Mesenchymal stem cell (in vitro differentiated cells and primary cell): ENCODE measurements around the gene UQCRQ.

ENCODE experiments used
- DNase-seq: peaks from one replicate; pipeline ENCODE4 v3.0.0-alpha.2; 2013
- H2AFZ ChIP-seq: one replicate; pipeline ENCODE4 v1.6.1; 2013; ENCODE audit warnings: low read depth, mild to moderate bottlenecking, control low read depth, inconsistent platforms, low read length, moderate library complexity
- H2AK5ac ChIP-seq: 2 replicates; pipeline ENCODE4 v1.6.1; 2013; ENCODE audit warnings: low read length, moderate library complexity, mild to moderate bottlenecking, inconsistent platforms; ENCODE audit not compliant: severe bottlenecking
- H2BK120ac ChIP-seq: one replicate; pipeline ENCODE4 v1.6.1; 2013; ENCODE audit warnings: low read depth, mild to moderate bottlenecking, inconsistent platforms, low read length, moderate library complexity
- H2BK12ac ChIP-seq, 2 experiments: one replicate each; pipeline ENCODE4 v1.6.1; 2013; ENCODE audit warnings: inconsistent platforms in 2 of 2, low read length in 2 of 2, mild to moderate bottlenecking in 2 of 2, moderate library complexity in 2 of 2, control low read depth in 1 of 2
- H2BK15ac ChIP-seq: one replicate; pipeline ENCODE4 v1.6.1; 2013; ENCODE audit warnings: mild to moderate bottlenecking, low read depth, inconsistent platforms; ENCODE audit not compliant: poor library complexity, severe bottlenecking
- H2BK5ac ChIP-seq: 2 replicates; pipeline ENCODE4 v1.6.1; 2013; ENCODE audit warnings: low read depth, mild to moderate bottlenecking, low read length, control low read depth, inconsistent platforms; ENCODE audit not compliant: poor library complexity, severe bottlenecking
- H3K14ac ChIP-seq, 2 experiments: one replicate each; pipeline ENCODE4 v1.6.1; 2013; ENCODE audit warnings: inconsistent platforms in 2 of 2, low read length in 2 of 2, control low read depth in 1 of 2, mild to moderate bottlenecking in 1 of 2, moderate library complexity in 1 of 2
- H3K18ac ChIP-seq, 2 experiments: one replicate each; pipeline ENCODE4 v1.6.1; 2013; ENCODE audit warnings: inconsistent platforms in 2 of 2, low read length in 2 of 2, control low read depth in 1 of 2, low read depth in 1 of 2, mild to moderate bottlenecking in 1 of 2
- H3K23ac ChIP-seq, 2 experiments: one replicate each; pipeline ENCODE4 v1.6.1; 2013; ENCODE audit warnings: inconsistent platforms in 2 of 2, low read length in 2 of 2, mild to moderate bottlenecking in 2 of 2, moderate library complexity in 2 of 2, control low read depth in 1 of 2
- H3K27ac ChIP-seq: 2 replicates; pipeline ENCODE4 v1.5.1; 2013; ENCODE audit warnings: mild to moderate bottlenecking, moderate library complexity, low read length, control low read depth, inconsistent platforms; ENCODE audit not compliant: poor library complexity, severe bottlenecking
- H3K27me3 ChIP-seq, 2 experiments: 2 replicates each; pipeline versions ENCODE4 v1.6.1 to v1.7.0; 2013; ENCODE audit warnings: low read length in 2 of 2, mild to moderate bottlenecking in 2 of 2, moderate library complexity in 2 of 2, control low read depth in 1 of 2, inconsistent platforms in 1 of 2; ENCODE audit not compliant: control insufficient read depth in 1 of 2, insufficient read depth in 1 of 2
- H3K36me3 ChIP-seq, 2 experiments: 2 replicates each; pipeline versions ENCODE4 v1.6.1 to v1.7.0; 2013; ENCODE audit warnings: low read length in 2 of 2, control low read depth in 1 of 2, inconsistent platforms in 1 of 2, low read depth in 1 of 2, mild to moderate bottlenecking in 1 of 2; ENCODE audit not compliant: insufficient read depth in 2 of 2, control insufficient read depth in 1 of 2
- H3K4ac ChIP-seq, 2 experiments: one replicate each; pipeline ENCODE4 v1.6.1; 2013; ENCODE audit warnings: inconsistent platforms in 2 of 2, low read length in 2 of 2, mild to moderate bottlenecking in 2 of 2, moderate library complexity in 2 of 2, control low read depth in 1 of 2, low read depth in 1 of 2
- H3K4me1 ChIP-seq: 2 replicates; pipeline ENCODE4 v1.6.1; 2013; ENCODE audit warnings: low read depth, low read length, control low read depth; ENCODE audit not compliant: control insufficient read depth, insufficient read depth
- H3K4me2 ChIP-seq: 2 replicates; pipeline ENCODE4 v1.6.1; 2013; ENCODE audit warnings: low read length, mild to moderate bottlenecking, inconsistent platforms; ENCODE audit not compliant: poor library complexity, severe bottlenecking
- H3K4me3 ChIP-seq, 2 experiments: 2 replicates each; pipeline versions ENCODE4 v1.5.1 to v1.7.0; 2013; ENCODE audit warnings: low read length in 2 of 2, mild to moderate bottlenecking in 2 of 2, control low read depth in 1 of 2, low read depth in 1 of 2; ENCODE audit not compliant: insufficient read depth in 1 of 2
- H3K79me1 ChIP-seq: replicated peaks from 2 replicates; pipeline ENCODE4 v1.6.1; 2013; ENCODE audit warnings: mild to moderate bottlenecking, control low read depth, low read length, inconsistent platforms; ENCODE audit not compliant: poor library complexity, severe bottlenecking
- H3K9ac ChIP-seq: 2 replicates; pipeline ENCODE4 v1.7.0; 2013; ENCODE audit warnings: mild to moderate bottlenecking, low read length, moderate library complexity
- H3K9me3 ChIP-seq: 2 replicates; pipeline ENCODE4 v1.7.0; 2013; ENCODE audit warnings: mild to moderate bottlenecking, low read length; ENCODE audit not compliant: control insufficient read depth
- H4K8ac ChIP-seq: one replicate; pipeline ENCODE4 v1.6.1; 2013; ENCODE audit warnings: inconsistent platforms, mild to moderate bottlenecking, low read length, moderate library complexity
- H4K91ac ChIP-seq: one replicate; pipeline ENCODE4 v1.6.1; 2013; ENCODE audit warnings: mild to moderate bottlenecking, low read length, inconsistent platforms
- WGBS: methylation state at CpG from one replicate; pipeline ENCODE4 v1.1.7; 2013; ENCODE audit warnings: mixed read lengths; 5-methylcytosine and 5-hydroxymethylcytosine counted together

The UQCRQ gene

GRCh38 chr5:132907161-132907560 lies 40.7 kb downstream of the UQCRQ start:
- DNase-seq, result no peak
- Histone ChIP-seq H3K14ac (no peak overlapping the region), H2BK120ac (no peak overlapping the region), H3K9me3 (no peaks in the 10 kb centered on the region), H3K27ac (no peak overlapping the region), H3K4ac (no peak overlapping the region), H2AFZ (no peak overlapping the region), H3K27me3 (no peaks in the 10 kb centered on the region), H3K36me3 (peaks cover 10 to 84% of the 10 kb centered on the region in 2 experiments), H3K4me1 (no peaks in the 10 kb centered on the region), H3K23ac (no peak overlapping the region), H4K91ac (no peak overlapping the region), H3K4me3 (no peak overlapping the region), H2BK5ac (no peak overlapping the region), H3K4me2 (no peak overlapping the region), H3K79me1 (peaks cover 9% of the 10 kb centered on the region), H2BK12ac (no peak overlapping the region), H2BK15ac (no peak overlapping the region), H4K8ac (no peak overlapping the region), H3K18ac (no peak overlapping the region), H3K9ac (no peak overlapping the region), H2AK5ac (no peak overlapping the region)
- WGBS, result 100% methylated on average over 1 of the region's 2 CpGs

- Histone ChIP-seq H2BK5ac (no peak overlapping the region), H3K4me2 (no peak overlapping the region), H3K9ac (no peak overlapping the region), H3K27ac (no peak overlapping the region), H3K4me1 (no peaks in the 10 kb centered on the region), H2BK120ac (no peak overlapping the region), H4K91ac (no peak overlapping the region), H3K36me3 (peaks cover 16 to 78% of the 10 kb centered on the region in 2 experiments), H2AK5ac (no peak overlapping the region), H3K23ac (no peak overlapping the region), H2AFZ (no peak overlapping the region), H3K27me3 (no peaks in the 10 kb centered on the region), H2BK15ac (no peak overlapping the region), H3K9me3 (no peaks in the 10 kb centered on the region), H3K18ac (no peak overlapping the region), H3K79me1 (peaks cover 11% of the 10 kb centered on the region), H3K4me3 (no peak overlapping the region), H3K14ac (no peak overlapping the region), H3K4ac (no peak overlapping the region), H2BK12ac (no peak overlapping the region), H4K8ac (no peak overlapping the region)
- DNase-seq, result no peak
- 100% methylated on average over 1 of the region's 1 CpG for WGBS
Observed at GRCh38 chr5:132909702-132910101, 43.3 kb downstream of the UQCRQ start.

- no peak overlapping the region for H3K4ac ChIP-seq
- WGBS, result 70% methylated on average over 2 of the region's 5 CpGs
- H3K27me3 ChIP-seq, result no peaks in the 10 kb centered on the region
- H3K23ac ChIP-seq, result no peak overlapping the region
- no peak overlapping the region for H3K18ac ChIP-seq
- no peak overlapping the region for H3K27ac ChIP-seq
- DNase-seq, result no peak
- no peak overlapping the region for H2BK15ac ChIP-seq
- H2BK5ac ChIP-seq, result no peak overlapping the region
- no peak overlapping the region for H3K9ac ChIP-seq
- peaks cover 35 to 71% of the 10 kb centered on the region in 2 experiments for H3K36me3 ChIP-seq
- no peak overlapping the region for H4K91ac ChIP-seq
- H3K4me2 ChIP-seq, result no peak overlapping the region
- H3K79me1 ChIP-seq, result peaks cover 6% of the 10 kb centered on the region
- no peaks in the 10 kb centered on the region for H3K9me3 ChIP-seq
- no peak overlapping the region for H2AFZ ChIP-seq
- H2AK5ac ChIP-seq, result no peak overlapping the region
- H3K14ac ChIP-seq, result no peak overlapping the region
- H3K4me1 ChIP-seq, result no peaks in the 10 kb centered on the region
- no peak overlapping the region for H2BK120ac ChIP-seq
- no peak overlapping the region for H4K8ac ChIP-seq
- H3K4me3 ChIP-seq, result no peak overlapping the region
- H2BK12ac ChIP-seq, result no peak overlapping the region
Observed at GRCh38 chr5:132915681-132916080, 49.2 kb downstream of the UQCRQ start.

GRCh38 chr5:132916086-132916485 lies 49.6 kb downstream of the UQCRQ start:
- Histone ChIP-seq H2BK12ac (no peak overlapping the region), H2BK15ac (no peak overlapping the region), H3K27me3 (no peaks in the 10 kb centered on the region), H3K79me1 (peaks cover 4% of the 10 kb centered on the region), H3K14ac (no peak overlapping the region), H3K9me3 (no peaks in the 10 kb centered on the region), H2BK5ac (no peak overlapping the region), H2AFZ (no peak overlapping the region), H3K9ac (no peak overlapping the region), H4K8ac (no peak overlapping the region), H3K4ac (no peak overlapping the region), H3K36me3 (peaks cover 35 to 70% of the 10 kb centered on the region in 2 experiments), H3K4me3 (no peak overlapping the region), H3K4me2 (no peak overlapping the region), H3K4me1 (no peaks in the 10 kb centered on the region), H3K27ac (no peak overlapping the region), H3K18ac (no peak overlapping the region), H4K91ac (no peak overlapping the region), H2AK5ac (no peak overlapping the region), H3K23ac (no peak overlapping the region), H2BK120ac (no peak overlapping the region)
- WGBS, result 98% methylated on average over 2 of the region's 3 CpGs
- DNase-seq, result no peak
